Gastrocnemius medialis (tissue), 4 donors: ENCODE data around the gene ELANE. TPM values are rescaled to one million over a fixed set of nuclear protein-coding genes. Genes with fewer than 3 reads are reported as not detected.

Experiments used
- ATAC-seq, 2 donors: fragments of 150-250 bp; one replicate each; pipeline ENCODE4 v1.9.1; 2016
- DNase-seq, 2 donors: peaks; one replicate each; pipeline ENCODE4 v3.0.0-alpha.2; 2019
- H3K27ac ChIP-seq, 4 donors: fragments of 200-600 bp; sonication (generic); 1 replicate in 1 of 4; 2 replicates in 3 of 4; pipeline ENCODE4 v1.5.1; 2016 to 2018; ENCODE audit warnings: mild to moderate bottlenecking in 2 of 4, moderate library complexity in 1 of 4
- H3K27me3 ChIP-seq, 3 donors: fragments of 200-600 bp; sonication (generic) in 2 of 3; 1 replicate in 1 of 3; 2 replicates in 2 of 3; pipeline versions ENCODE4 v1.5.1 to v1.6.0; 2016 to 2019; ENCODE audit warnings: mild to moderate bottlenecking in 1 of 3, moderate library complexity in 1 of 3
- H3K36me3 ChIP-seq, 2 donors: fragments of 200-600 bp; sonication (generic) in 1 of 2; one replicate each; pipeline ENCODE4 v1.5.1; 2017 to 2018
- H3K4me1 ChIP-seq, 2 donors: fragments of 200-600 bp; sonication (generic) in 1 of 2; one replicate each; pipeline ENCODE4 v1.5.1; 2016 to 2017; ENCODE audit warnings: mild to moderate bottlenecking in 2 of 2
- H3K4me3 ChIP-seq, 4 donors: fragments of 200-600 bp; sonication (generic) in 3 of 4; 1 replicate in 1 of 4; 2 replicates in 3 of 4; pipeline ENCODE4 v1.5.1; 2016 to 2019; ENCODE audit warnings: mild to moderate bottlenecking in 2 of 4
- H3K9me3 ChIP-seq, 3 donors: fragments of 200-600 bp; sonication (generic) in 2 of 3; 1 replicate in 1 of 3; 2 replicates in 2 of 3; pipeline ENCODE4 v1.5.1; 2016 to 2019
- CTCF ChIP-seq, 5 experiments: fragments of 450-650 bp in 3 of 5; fragments of 200-600 bp in 2 of 5; sonication (generic) in 2 of 5; IDR thresholded peaks in 4 of 5; conservative IDR thresholded peaks in 1 of 5; 1 replicate in 4 of 5; 2 replicates in 1 of 5; pipeline ENCODE4 v1.5.1; 2016 to 2019; ENCODE audit warnings: antibody characterized with exemption in 5 of 5, mild to moderate bottlenecking in 3 of 5, moderate library complexity in 3 of 5
- POLR2A ChIP-seq, 2 donors: fragments of 450-650 bp; IDR thresholded peaks; one replicate each; pipeline ENCODE4 v1.6.1; 2017; ENCODE audit warnings: antibody characterized with exemption in 2 of 2, mild to moderate bottlenecking in 2 of 2, moderate library complexity in 2 of 2
- in situ Hi-C, 4 donors: fragments of 200-750 bp; cut with MboI; loops; one replicate each; pipeline versions ENCODE4 v1.15.0 to v1.8.0; 2017; ENCODE audit warnings: low sequenced_read_pairs in 4 of 4
- intact Hi-C: fragments of 100-400 bp; cut with DNase I; formaldehyde crosslinking; loops from one replicate; pipeline ENCODE4 v1.15.1; 2023; ENCODE audit warnings: low total_unique reads
- total RNA-seq, 4 donors: library from RNA; depleted of rRNA; stranded (reverse); fragments of >200 nt; gene quantifications; one replicate each; pipeline versions ENCODE4 v1.1.0 to v1.2.3, GENCODE V29; 2016

Gene ELANE
- total RNA-seq, 4 donors from 2014 or later = 0.46 to 0.84 TPM; not detected in 2

- no peaks in the 10 kb centered on the region for H3K4me1 ChIP-seq
- intact Hi-C loops = no loop called here
- peaks cover 0 to 3% of the 10 kb centered on the region in 2 donors for H3K36me3 ChIP-seq
- no peak overlapping the region for H3K4me3 ChIP-seq
- ATAC-seq (peak in 1 of 2 donors; percentile 17), DNase-seq (peak in 1 of 2 donors; percentile 47)
- no peak overlapping the region for H3K27ac ChIP-seq
- in situ Hi-C loops = loop anchor here in 1 of 4 donors (25.0 kb wide), 1 partner anchor 125 kb away; the partner anchor contains the start of gene WDR18
- H3K9me3 ChIP-seq = no peaks in the 10 kb centered on the region
- H3K27me3 ChIP-seq = peaks cover 31 to 48% (median 42%) of the 10 kb centered on the region in 3 donors
- no peak for TF ChIP-seq CTCF (IDR thresholded peaks at IDR 0.05 in 4 of 5, conservative IDR thresholded peaks at IDR 0.05 in 1 of 5)
- TF ChIP-seq POLR2A (IDR thresholded peaks at IDR 0.05) = no peak
Observed at GRCh38 chr19:862581-863314, 10.6 kb downstream of the ELANE start.

DNA sequence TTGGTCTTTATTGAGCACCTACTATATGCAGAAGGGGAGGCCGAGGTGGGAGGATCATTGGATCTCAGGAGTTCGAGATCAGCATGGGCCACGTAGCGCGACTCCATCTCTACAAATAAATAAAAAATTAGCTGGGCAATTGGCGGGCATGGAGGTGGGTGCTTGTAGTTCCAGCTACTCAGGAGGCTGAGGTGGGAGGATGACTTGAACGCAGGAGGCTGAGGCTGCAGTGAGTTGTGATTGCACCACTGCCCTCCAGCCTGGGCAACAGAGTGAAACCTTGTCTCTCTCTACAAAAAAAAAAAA is 11.2 kb downstream of the ELANE start:
- intact Hi-C loops = no loop called here
- H3K27me3 ChIP-seq = peaks cover 25 to 47% (median 42%) of the 10 kb centered on the region in 3 donors
- no peak overlapping the region for H3K27ac ChIP-seq

GRCh38 chr19:866769-867300 is 14.7 kb downstream of the ELANE start:
- intact Hi-C loops = no loop called here

More for the DNA sequence above, 11.2 kb downstream of the ELANE start:
- TF ChIP-seq CTCF (IDR thresholded peaks at IDR 0.05 in 4 of 5, conservative IDR thresholded peaks at IDR 0.05 in 1 of 5) (no peak), POLR2A (IDR thresholded peaks at IDR 0.05) (no peak)
- in situ Hi-C loops = loop anchor here in 1 of 4 donors (25.0 kb wide), 1 partner anchor 124 kb away; the partner anchor contains the start of gene WDR18
- DNase-seq (no peak), ATAC-seq (no peak)
- Histone ChIP-seq H3K4me3 (no peak overlapping the region), H3K9me3 (no peaks in the 10 kb centered on the region), H3K4me1 (no peaks in the 10 kb centered on the region), H3K36me3 (peaks cover 0 to 8% of the 10 kb centered on the region in 2 donors)

DNA sequence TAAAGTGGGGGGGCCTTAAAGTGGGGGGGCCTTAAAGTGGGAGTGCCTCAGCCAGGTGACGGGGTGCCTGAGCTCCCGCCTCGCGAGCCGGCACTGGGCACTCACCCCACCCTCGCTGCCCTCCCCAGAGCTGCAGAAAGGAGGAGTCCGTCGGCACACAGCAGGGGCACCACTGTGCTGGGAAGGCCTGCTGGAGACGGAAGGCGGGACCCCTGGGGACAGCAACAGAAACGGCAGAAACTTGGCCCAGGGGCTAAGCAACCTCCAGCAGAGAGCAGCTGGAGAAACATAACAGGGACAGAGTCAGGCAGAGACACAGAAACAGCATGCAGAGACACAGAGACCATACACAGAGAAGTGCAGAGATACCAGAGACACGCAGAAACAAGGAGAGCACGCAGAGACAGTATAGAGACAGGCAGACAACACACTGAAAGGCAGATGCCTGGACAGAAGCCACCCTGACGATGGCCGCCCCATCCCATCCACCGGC is 15.2 kb downstream of the ELANE start:
- Histone ChIP-seq H3K27ac (no peak overlapping the region), H3K36me3 (peaks cover 0 to 40% of the 10 kb centered on the region in 2 donors), H3K4me3 (no peak overlapping the region), H3K4me1 (no peaks in the 10 kb centered on the region), H3K9me3 (no peaks in the 10 kb centered on the region), H3K27me3 (peaks cover 2 to 8% (median 6%) of the 10 kb centered on the region in 3 donors)
- TF ChIP-seq POLR2A (IDR thresholded peaks at IDR 0.05) (no peak), CTCF (IDR thresholded peaks at IDR 0.05 in 4 of 5, conservative IDR thresholded peaks at IDR 0.05 in 1 of 5) (no peak)
- in situ Hi-C loops = loop anchor here in 1 of 4 donors (25.0 kb wide), 1 partner anchor 120 kb away; the partner anchor contains the start of gene WDR18
- DNase-seq (no peak), ATAC-seq (no peak)
- intact Hi-C loops = no loop called here

More at GRCh38 chr19:866769-867300, 14.7 kb downstream of the ELANE start:
- no peaks in the 10 kb centered on the region for H3K4me1 ChIP-seq
- H3K9me3 ChIP-seq = no peaks in the 10 kb centered on the region
- TF ChIP-seq CTCF (IDR thresholded peaks at IDR 0.05 in 4 of 5, conservative IDR thresholded peaks at IDR 0.05 in 1 of 5) = no peak
- H3K36me3 ChIP-seq = peaks cover 0 to 36% of the 10 kb centered on the region in 2 donors
- in situ Hi-C loops = loop anchor here in 1 of 4 donors (25.0 kb wide), 1 partner anchor 120 kb away; the partner anchor contains the start of gene WDR18
- H3K27ac ChIP-seq = no peak overlapping the region
- H3K27me3 ChIP-seq = peaks cover 2 to 13% (median 11%) of the 10 kb centered on the region in 3 donors
- H3K4me3 ChIP-seq = no peak overlapping the region
- ATAC-seq (no peak), DNase-seq (no peak)
